GM23248 (cell line): ENCODE data around the gene NPTN. TPM values are rescaled to one million over a fixed set of nuclear protein-coding genes. Genes with fewer than 3 reads are reported as not detected.

Source experiments
- DNase-seq: peaks from one replicate; pipeline ENCODE4 v3.0.0-alpha.2; 2015
- H2AFZ ChIP-seq: fragments of 200-600 bp; sonication (generic); 2 replicates; pipeline ENCODE4 v1.6.1; 2016; ENCODE audit warnings: antibody characterized with exemption
- H3F3A ChIP-seq: fragments of 200-600 bp; sonication (generic); 2 replicates; pipeline ENCODE4 v1.6.1; 2016; ENCODE audit warnings: mild to moderate bottlenecking, antibody characterized with exemption, mixed run types; ENCODE audit not compliant: insufficient read depth
- H3K27ac ChIP-seq: fragments of 200-600 bp; sonication (generic); 2 replicates; pipeline ENCODE4 v1.5.1; 2016; ENCODE audit warnings: mild to moderate bottlenecking
- H3K27me3 ChIP-seq: fragments of 200-600 bp; sonication (generic); replicated peaks from 2 replicates; pipeline ENCODE4 v1.6.1; 2016; ENCODE audit warnings: mild to moderate bottlenecking; ENCODE audit not compliant: insufficient read depth
- H3K36me3 ChIP-seq: fragments of 200-600 bp; sonication (generic); 2 replicates; pipeline ENCODE4 v1.6.1; 2016; ENCODE audit warnings: low read depth, mild to moderate bottlenecking
- H3K4me1 ChIP-seq: fragments of 200-600 bp; sonication (generic); 2 replicates; pipeline ENCODE4 v1.6.1; 2016; ENCODE audit warnings: mild to moderate bottlenecking; ENCODE audit not compliant: insufficient read depth
- H3K4me2 ChIP-seq: fragments of 200-600 bp; sonication (generic); one replicate; pipeline ENCODE4 v1.6.1; 2016; ENCODE audit warnings: mild to moderate bottlenecking; ENCODE audit not compliant: unreplicated experiment
- H3K4me3 ChIP-seq: fragments of 200-600 bp; sonication (generic); 2 replicates; pipeline ENCODE4 v1.5.1; 2016; ENCODE audit warnings: mild to moderate bottlenecking
- H3K79me2 ChIP-seq: fragments of 200-600 bp; sonication (generic); 2 replicates; pipeline ENCODE4 v1.6.1; 2016; ENCODE audit warnings: mild to moderate bottlenecking; ENCODE audit not compliant: insufficient read depth
- H3K9ac ChIP-seq: fragments of 200-600 bp; sonication (generic); 2 replicates; pipeline ENCODE4 v1.6.1; 2016; ENCODE audit warnings: mild to moderate bottlenecking
- H3K9me2 ChIP-seq: fragments of 200-600 bp; sonication (generic); 2 replicates; pipeline ENCODE4 v1.6.1; 2016; ENCODE audit warnings: mixed run types, mild to moderate bottlenecking, moderate library complexity; ENCODE audit not compliant: insufficient read depth
- H3K9me3 ChIP-seq: fragments of 200-600 bp; sonication (generic); one replicate; pipeline ENCODE4 v1.6.1; 2017; ENCODE audit warnings: low read depth
- H4K20me1 ChIP-seq: fragments of 200-600 bp; sonication (generic); 2 replicates; pipeline ENCODE4 v1.6.0; 2016; ENCODE audit not compliant: insufficient read depth
- EZH2 ChIP-seq: fragments of 200-600 bp; sonication (generic); IDR thresholded peaks from 2 replicates; pipeline ENCODE4 v1.6.1; 2018; ENCODE audit warnings: antibody characterized with exemption, mild to moderate bottlenecking; ENCODE audit not compliant: insufficient read depth, poor library complexity, severe bottlenecking
- EZH2phosphoT487 ChIP-seq: fragments of 200-600 bp; sonication (generic); IDR thresholded peaks from 2 replicates; pipeline ENCODE4 v1.6.1; 2018; ENCODE audit warnings: antibody characterized with exemption, moderate library complexity, mild to moderate bottlenecking, low read depth; ENCODE audit not compliant: insufficient read depth
- WGBS, 2 experiments: methylation state at CpG; one replicate each; pipeline ENCODE4 v1.1.6; 2015 to 2017; ENCODE audit warnings: low lambda C conversion rate in 2 of 2, low coverage in 1 of 2; ENCODE audit errors: missing lambda C conversion rate in 2 of 2; 5-methylcytosine and 5-hydroxymethylcytosine counted together
- in situ Hi-C: fragments of 300-500 bp; cut with MboI; formaldehyde crosslinking; loops from 2 replicates; pipeline ENCODE4 v1.15.0; 2020
- polyA plus RNA-seq: library from polyadenylated mRNA; unstranded; fragments of >200 nt; fragmentation: Nextera tagmentation; extraction: Ambion mirVana; gene quantifications from 2 replicates; pipeline ENCODE4 v1.2.1, GENCODE V29; 2016
- total RNA-seq: library from RNA; depleted of rRNA; stranded (reverse); fragments of >200 nt; shearing (Covaris generic); gene quantifications from 2 replicates; pipeline ENCODE4 v1.2.3, GENCODE V29; 2014

Gene NPTN
- total and polyA plus RNA-seq, 2 experiments from 2014 or later: 128 to 183 TPM

DNA sequence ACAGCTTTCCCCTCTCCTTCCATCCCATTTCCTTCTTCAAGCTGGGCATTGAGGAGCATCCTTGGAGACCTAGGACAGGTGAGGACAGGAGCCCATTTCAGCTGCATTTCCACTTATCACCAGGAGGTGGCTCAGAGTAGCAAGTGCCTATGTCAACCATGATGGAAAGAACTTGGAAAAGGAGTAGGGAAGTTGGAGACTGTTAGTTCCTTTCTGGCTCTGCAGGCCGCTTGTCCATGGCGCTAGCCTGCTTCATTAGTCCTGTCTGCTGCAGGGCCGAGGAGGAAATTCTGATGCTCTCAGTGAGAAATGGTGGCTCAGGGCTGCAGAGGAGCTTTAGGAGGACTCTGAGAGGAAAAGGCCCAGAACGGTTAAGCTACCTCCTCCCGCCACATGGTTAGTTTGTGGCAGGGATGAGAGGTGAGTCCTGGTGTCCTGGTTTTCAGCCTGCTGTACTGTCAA is 44.0 kb upstream of the NPTN start:
- Histone ChIP-seq H3K4me1 (no peaks in the 10 kb centered on the region), H3K9ac (no peak overlapping the region), H3K4me3 (no peak overlapping the region), H3K4me2 (no peak overlapping the region), H3K79me2 (no peaks in the 10 kb centered on the region), H3K9me3 (no peaks in the 10 kb centered on the region), H4K20me1 (no peaks in the 10 kb centered on the region), H3K27ac (no peak overlapping the region), H2AFZ (peak overlapping the region; percentile 58; the same call in 1 of the 2 replicates), H3F3A (no peaks in the 10 kb centered on the region), H3K27me3 (peaks cover 10% of the 10 kb centered on the region), H3K36me3 (no peaks in the 10 kb centered on the region), H3K9me2 (no peaks in the 10 kb centered on the region)
- DNase-seq: peak; percentile 72
- WGBS, 2 experiments: 27 to 39% methylated on average over 5 of the region's 5 CpGs
- in situ Hi-C loops: no loop called here
- TF ChIP-seq EZH2phosphoT487: no peak
- TF ChIP-seq EZH2: no peak

DNA sequence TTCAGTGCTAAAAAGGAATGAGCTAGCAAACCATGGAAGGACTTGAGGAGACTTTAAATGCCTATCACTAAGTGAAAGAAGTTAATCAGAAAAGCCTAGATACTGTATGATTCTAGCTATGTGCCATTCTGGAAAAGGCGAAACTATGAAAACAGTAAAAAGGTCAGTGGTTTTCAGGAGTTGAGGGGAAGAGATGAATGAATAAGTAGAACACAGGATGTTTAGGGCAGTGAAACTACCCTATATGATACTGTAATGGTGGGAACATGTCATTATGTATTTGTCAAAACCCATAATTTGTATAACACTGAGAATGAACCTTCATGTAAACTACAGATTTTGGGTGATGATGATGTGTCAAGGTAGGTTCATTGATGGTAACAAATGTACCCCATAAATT is 41.4 kb upstream of the NPTN start:
- H3K79me2 ChIP-seq: no peaks in the 10 kb centered on the region
- H3K4me1 ChIP-seq: no peaks in the 10 kb centered on the region
- no peaks in the 10 kb centered on the region for H3K9me2 ChIP-seq
- H2AFZ ChIP-seq: no peak overlapping the region
- TF ChIP-seq EZH2 (no peak), EZH2phosphoT487 (no peak)
- in situ Hi-C loops: no loop called here
- H3K27me3 ChIP-seq: peaks cover 25% of the 10 kb centered on the region
- H3K9me3 ChIP-seq: no peaks in the 10 kb centered on the region
- H3K27ac ChIP-seq: no peak overlapping the region
- H3K36me3 ChIP-seq: no peaks in the 10 kb centered on the region
- H3F3A ChIP-seq: no peaks in the 10 kb centered on the region
- H4K20me1 ChIP-seq: no peaks in the 10 kb centered on the region
- no peak overlapping the region for H3K4me3 ChIP-seq
- H3K9ac ChIP-seq: no peak overlapping the region
- no peak overlapping the region for H3K4me2 ChIP-seq
- WGBS, 2 experiments: 88 to 94% methylated on average over 1 of the region's 1 CpG
- DNase-seq: no peak

DNA sequence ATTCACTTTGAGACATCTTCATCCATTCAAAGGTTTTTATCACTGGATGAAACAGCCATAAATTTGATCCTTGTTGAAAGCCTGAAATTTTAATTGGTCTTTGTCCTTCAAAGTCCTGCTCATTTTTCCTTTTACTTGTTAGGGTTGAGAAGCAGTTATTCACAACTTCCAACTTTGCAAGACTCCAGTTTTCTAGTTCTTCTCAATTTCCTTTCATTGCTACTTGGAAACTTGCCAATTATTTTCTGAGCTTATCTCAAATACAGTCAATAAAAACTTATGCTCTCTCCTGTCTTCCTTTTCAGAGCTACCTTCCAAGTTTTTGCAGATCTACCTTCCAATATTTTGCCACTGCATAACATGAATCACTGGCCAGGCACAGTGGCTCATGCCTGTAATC is 27.3 kb upstream of the NPTN start:
- in situ Hi-C loops: no loop called here
- no peaks in the 10 kb centered on the region for H3F3A ChIP-seq
- H4K20me1 ChIP-seq: no peaks in the 10 kb centered on the region
- no peaks in the 10 kb centered on the region for H3K4me1 ChIP-seq
- H3K79me2 ChIP-seq: no peaks in the 10 kb centered on the region
- H2AFZ ChIP-seq: no peak overlapping the region
- H3K9me3 ChIP-seq: no peaks in the 10 kb centered on the region
- no peak overlapping the region for H3K27ac ChIP-seq
- peaks cover 18% of the 10 kb centered on the region; the same call in 1 of the 2 replicates for H3K27me3 ChIP-seq
- TF ChIP-seq EZH2 (no peak), EZH2phosphoT487 (no peak)
- no peaks in the 10 kb centered on the region for H3K9me2 ChIP-seq
- no peak for DNase-seq
- H3K36me3 ChIP-seq: no peaks in the 10 kb centered on the region
- no peak overlapping the region for H3K9ac ChIP-seq
- H3K4me3 ChIP-seq: no peak overlapping the region
- no peak overlapping the region for H3K4me2 ChIP-seq

DNA sequence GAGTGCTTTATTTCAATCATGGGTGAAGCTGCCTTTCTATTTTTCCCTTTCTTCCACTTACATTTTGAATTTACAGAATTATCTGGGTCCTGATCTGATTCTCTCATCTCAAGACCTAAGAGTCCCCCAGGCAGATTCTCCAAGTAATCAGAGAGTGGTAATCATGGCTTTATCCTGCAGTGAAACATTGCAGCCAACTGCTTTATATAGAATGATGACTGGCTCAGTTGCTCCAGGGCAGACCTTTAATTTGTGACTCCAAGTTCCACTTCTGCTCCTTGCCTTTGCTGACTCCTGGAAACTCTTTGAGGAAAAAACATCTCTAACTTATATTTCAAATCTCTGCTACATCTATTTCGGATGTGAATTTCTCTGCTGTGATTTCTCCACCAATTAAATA is 25.5 kb upstream of the NPTN start:
- H3K9me2 ChIP-seq: no peaks in the 10 kb centered on the region
- H3K9ac ChIP-seq: no peak overlapping the region
- no peak overlapping the region for H3K27ac ChIP-seq
- H4K20me1 ChIP-seq: no peaks in the 10 kb centered on the region
- in situ Hi-C loops: no loop called here
- no peak for DNase-seq
- H3K4me1 ChIP-seq: no peaks in the 10 kb centered on the region
- no peak overlapping the region for H3K4me2 ChIP-seq
- WGBS, 2 experiments: 21 to 40% methylated on average over 1 of the region's 1 CpG
- TF ChIP-seq EZH2phosphoT487 (no peak), EZH2 (no peak)
- H3F3A ChIP-seq: no peaks in the 10 kb centered on the region
- no peak overlapping the region for H3K4me3 ChIP-seq
- H2AFZ ChIP-seq: no peak overlapping the region
- H3K36me3 ChIP-seq: no peaks in the 10 kb centered on the region
- H3K9me3 ChIP-seq: no peaks in the 10 kb centered on the region
- no peaks in the 10 kb centered on the region for H3K79me2 ChIP-seq
- peaks cover 18% of the 10 kb centered on the region; the same call in 1 of the 2 replicates for H3K27me3 ChIP-seq

DNA sequence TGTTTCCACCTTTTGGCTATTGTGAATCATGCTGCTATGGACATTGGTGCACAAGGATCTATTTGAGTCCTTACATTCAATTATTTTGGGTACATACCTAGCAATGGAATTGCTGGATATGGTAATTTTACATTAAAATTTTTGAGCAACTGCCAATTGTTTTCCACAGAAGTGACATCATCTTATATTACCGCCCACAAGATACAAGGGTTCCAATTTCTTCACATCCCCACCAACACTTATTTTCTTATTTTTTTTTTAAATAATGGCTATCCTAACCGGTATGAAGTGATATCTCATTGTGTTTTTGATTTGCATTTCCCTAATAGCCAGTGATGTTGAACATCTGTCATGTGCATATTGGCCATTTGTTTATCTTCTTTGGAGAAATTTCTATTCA is 22.5 kb upstream of the NPTN start:
- Histone ChIP-seq H2AFZ (no peak overlapping the region), H3K79me2 (no peaks in the 10 kb centered on the region), H3K4me1 (peaks cover 4% of the 10 kb centered on the region; the same call in 1 of the 2 replicates), H3K9me3 (no peaks in the 10 kb centered on the region), H3K9ac (no peak overlapping the region), H3K4me2 (no peak overlapping the region), H3K36me3 (no peaks in the 10 kb centered on the region), H3K9me2 (no peaks in the 10 kb centered on the region), H3K27ac (no peak overlapping the region), H3K27me3 (no peaks in the 10 kb centered on the region), H3F3A (peaks cover 10% of the 10 kb centered on the region), H4K20me1 (no peaks in the 10 kb centered on the region), H3K4me3 (no peak overlapping the region)
- 56 to 60% methylated on average over 2 of the region's 2 CpGs for WGBS, 2 experiments
- TF ChIP-seq EZH2phosphoT487 (no peak), EZH2 (no peak)
- in situ Hi-C loops: no loop called here
- no peak for DNase-seq
